Upper lobe of left lung (tissue), 6 donors: ENCODE results near the gene MCF2L2. TPM values are rescaled to one million over a fixed set of nuclear protein-coding genes. Genes with fewer than 3 reads are reported as not detected.

Experiments
- ATAC-seq, 2 donors: fragments of 200-7000 bp; cut with Tn5 transposase; one replicate each; pipeline ENCODE4 v1.9.1; 2022; ENCODE audit warnings: mild to moderate bottlenecking in 2 of 2, moderate library complexity in 2 of 2; ENCODE audit not compliant: low FRiP score in 2 of 2
- DNase-seq, 2 donors: peaks; one replicate each; pipeline ENCODE4 v3.0.0-alpha.2; 2019 to 2020
- H3K27ac ChIP-seq, 4 donors: fragments of 200-600 bp; sonication (generic); one replicate each; pipeline ENCODE4 v1.5.1; 2016 to 2019
- H3K27me3 ChIP-seq, 4 donors: fragments of 200-600 bp; sonication (generic); one replicate each; pipeline ENCODE4 v1.5.1; 2017 to 2019
- H3K36me3 ChIP-seq, 4 donors: fragments of 200-600 bp; sonication (generic); one replicate each; pipeline ENCODE4 v1.5.1; 2016 to 2019
- H3K4me1 ChIP-seq, 4 donors: fragments of 200-600 bp; sonication (generic); one replicate each; pipeline ENCODE4 v1.5.1; 2018 to 2019
- H3K4me3 ChIP-seq, 4 donors: fragments of 200-600 bp; sonication (generic); one replicate each; pipeline ENCODE4 v1.5.1; 2017 to 2019; ENCODE audit warnings: mild to moderate bottlenecking in 2 of 4, moderate library complexity in 1 of 4
- H3K9me3 ChIP-seq, 4 donors: fragments of 200-600 bp; sonication (generic); one replicate each; pipeline ENCODE4 v1.5.1; 2018 to 2019
- EP300 ChIP-seq, 4 donors: sonication (generic); formaldehyde crosslinking; IDR thresholded peaks; one replicate each; pipeline ENCODE4 v1.5.1; 2017; ENCODE audit warnings: antibody characterized with exemption in 4 of 4, control low read depth in 2 of 4
- POLR2A ChIP-seq, 4 donors: fragments of 450-650 bp; IDR thresholded peaks; one replicate each; pipeline ENCODE4 v1.5.1; 2016 to 2017; ENCODE audit warnings: antibody characterized with exemption in 4 of 4, mild to moderate bottlenecking in 2 of 4
- POLR2AphosphoS5 ChIP-seq, 2 donors: sonication (generic); formaldehyde crosslinking; IDR thresholded peaks; one replicate each; pipeline ENCODE4 v1.5.1; 2017; ENCODE audit warnings: antibody characterized with exemption in 2 of 2
- WGBS, 2 donors: methylation state at CpG; one replicate each; pipeline ENCODE4 v1.1.5; 2017 to 2018; 5-methylcytosine and 5-hydroxymethylcytosine counted together
- total RNA-seq, 6 donors: library from RNA; depleted of rRNA in 4 of 6; stranded (reverse); fragments of >200 nt in 4 of 6; gene quantifications; one replicate each; pipeline versions ENCODE4 v1.1.0 to v1.2.1, GENCODE V29; 2016 to 2021
- TF ChIP-seq, protein P1 (sequence below), 6 experiments: fragments of 450-650 bp in 4 of 6; fragments of 200-600 bp in 2 of 6; sonication (generic) in 2 of 6; IDR thresholded peaks; one replicate each; pipeline ENCODE4 v1.5.1; 2016 to 2019; ENCODE audit warnings: antibody characterized with exemption in 6 of 6
- donor health status: DM: no; HTN: no; CAD: no; lungs with moderate emphysema.
- donor health status: DM: no; HTN: yes; CAD: no; lungs with severe emphysema.

Gene MCF2L2
- total RNA-seq, 6 donors from 2014 or later, result 0.22 to 2.0 (median 1.2) TPM

- H3K4me1 ChIP-seq, result no peaks in the 10 kb centered on the region
- DNase-seq, result no peak
- TF ChIP-seq, protein P1, sequence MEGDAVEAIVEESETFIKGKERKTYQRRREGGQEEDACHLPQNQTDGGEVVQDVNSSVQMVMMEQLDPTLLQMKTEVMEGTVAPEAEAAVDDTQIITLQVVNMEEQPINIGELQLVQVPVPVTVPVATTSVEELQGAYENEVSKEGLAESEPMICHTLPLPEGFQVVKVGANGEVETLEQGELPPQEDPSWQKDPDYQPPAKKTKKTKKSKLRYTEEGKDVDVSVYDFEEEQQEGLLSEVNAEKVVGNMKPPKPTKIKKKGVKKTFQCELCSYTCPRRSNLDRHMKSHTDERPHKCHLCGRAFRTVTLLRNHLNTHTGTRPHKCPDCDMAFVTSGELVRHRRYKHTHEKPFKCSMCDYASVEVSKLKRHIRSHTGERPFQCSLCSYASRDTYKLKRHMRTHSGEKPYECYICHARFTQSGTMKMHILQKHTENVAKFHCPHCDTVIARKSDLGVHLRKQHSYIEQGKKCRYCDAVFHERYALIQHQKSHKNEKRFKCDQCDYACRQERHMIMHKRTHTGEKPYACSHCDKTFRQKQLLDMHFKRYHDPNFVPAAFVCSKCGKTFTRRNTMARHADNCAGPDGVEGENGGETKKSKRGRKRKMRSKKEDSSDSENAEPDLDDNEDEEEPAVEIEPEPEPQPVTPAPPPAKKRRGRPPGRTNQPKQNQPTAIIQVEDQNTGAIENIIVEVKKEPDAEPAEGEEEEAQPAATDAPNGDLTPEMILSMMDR (IDR thresholded peaks at IDR 0.05), result no peak
- no peak for TF ChIP-seq POLR2A (IDR thresholded peaks at IDR 0.05)
- no peak for TF ChIP-seq EP300 (IDR thresholded peaks at IDR 0.05)
- no peak for TF ChIP-seq POLR2AphosphoS5 (IDR thresholded peaks at IDR 0.05)
- H3K27me3 ChIP-seq, result no peaks in the 10 kb centered on the region
- 68 to 75% methylated on average over 4 of the region's 4 CpGs for WGBS, 2 donors
- no peaks in the 10 kb centered on the region for H3K36me3 ChIP-seq
- H3K27ac ChIP-seq, result no peak overlapping the region
- H3K4me3 ChIP-seq, result no peak overlapping the region
- ATAC-seq, result no peak
- H3K9me3 ChIP-seq, result no peaks in the 10 kb centered on the region
These were observed 40.6 kb downstream of the MCF2L2 start for GRCh38 chr3:183387797-183388196.

GRCh38 chr3:183386651-183387050 lies 41.8 kb downstream of the MCF2L2 start:
- DNase-seq (no peak), ATAC-seq (no peak)
- WGBS, 2 donors, result 89 to 91% methylated on average over 4 of the region's 4 CpGs
- Histone ChIP-seq H3K36me3 (no peaks in the 10 kb centered on the region), H3K4me3 (no peak overlapping the region), H3K4me1 (peaks cover 0 to 6% (median 1%) of the 10 kb centered on the region in 4 donors), H3K9me3 (no peaks in the 10 kb centered on the region), H3K27me3 (no peaks in the 10 kb centered on the region), H3K27ac (no peak overlapping the region)
- TF ChIP-seq POLR2AphosphoS5 (IDR thresholded peaks at IDR 0.05) (no peak), POLR2A (IDR thresholded peaks at IDR 0.05) (no peak), EP300 (IDR thresholded peaks at IDR 0.05) (no peak)
- TF ChIP-seq, protein P1 (IDR thresholded peaks at IDR 0.05), result no peak

- TF ChIP-seq, protein P1 (IDR thresholded peaks at IDR 0.05), result peak; percentile 55 to 83 (median 77)
- TF ChIP-seq EP300 (IDR thresholded peaks at IDR 0.05) (no peak), POLR2A (IDR thresholded peaks at IDR 0.05) (no peak), POLR2AphosphoS5 (IDR thresholded peaks at IDR 0.05) (no peak)
- Histone ChIP-seq H3K4me3 (no peak overlapping the region), H3K27ac (no peak overlapping the region), H3K4me1 (peaks cover 0 to 11% (median 1%) of the 10 kb centered on the region in 4 donors), H3K36me3 (no peaks in the 10 kb centered on the region), H3K9me3 (no peaks in the 10 kb centered on the region), H3K27me3 (no peaks in the 10 kb centered on the region)
- ATAC-seq, result peak; percentile 82 to 86
- 53 to 61% methylated on average over 9 to 11 of the region's 11 CpGs for WGBS, 2 donors
- DNase-seq, result peak in 1 of 2 donors; percentile 47
These were observed 42.5 kb downstream of the MCF2L2 start for GRCh38 chr3:183385698-183386613.

- Histone ChIP-seq H3K4me3 (no peak overlapping the region), H3K27me3 (no peaks in the 10 kb centered on the region), H3K27ac (peak overlapping the region in 2 of 4 donors; percentile 16 to 45), H3K9me3 (no peaks in the 10 kb centered on the region), H3K4me1 (peaks cover 0 to 13% (median 5%) of the 10 kb centered on the region in 4 donors), H3K36me3 (no peaks in the 10 kb centered on the region)
- ATAC-seq (peak in 1 of 2 donors; percentile 41), DNase-seq (no peak)
- TF ChIP-seq POLR2AphosphoS5 (IDR thresholded peaks at IDR 0.05) (peak in 1 of 2 donors; percentile 18), EP300 (IDR thresholded peaks at IDR 0.05) (no peak), POLR2A (IDR thresholded peaks at IDR 0.05) (no peak)
- TF ChIP-seq, protein P1 (IDR thresholded peaks at IDR 0.05), result no peak
- WGBS, 2 donors, result 32 to 50% methylated on average over 1 of the region's 1 CpG
These were observed 46.7 kb downstream of the MCF2L2 start for GRCh38 chr3:183381673-183382072.
